ENCODE measurements around the gene RAET1L. TPM values are rescaled to one million over a fixed set of nuclear protein-coding genes. Genes with fewer than 3 reads are reported as not detected.

RAET1L gene
- total and polyA plus RNA-seq, 2 donors (not counting 1 experiment from before 2014, with no cell fraction given) = not detected

GRCh38 chr6:149987602-149988107 is 37.7 kb downstream of the RAET1L start:
- H3K27ac Mint-ChIP-seq = no peak overlapping the region
- H3K4me3 Mint-ChIP-seq = no peak overlapping the region
- no peak for ATAC-seq (ENCODE audit: low read depth)
- H3K9me3 Mint-ChIP-seq (ENCODE audit: insufficient read depth) = no peaks in the 10 kb centered on the region
- Histone ChIP-seq H4K20me1 (ENCODE audit: control insufficient read depth, insufficient read depth, low read length, poor library complexity, severe bottlenecking) (peaks cover 5% of the 10 kb centered on the region), H3K4me3 (ENCODE audit: control extremely low read depth in 1 of 5, extremely low read depth in 1 of 5, insufficient read depth in 1 of 5, low read depth in 2 of 5, low read length in 4 of 5) (no peak overlapping the region), H3K79me2 (ENCODE audit: control insufficient read depth, insufficient read depth, low read length) (no peaks in the 10 kb centered on the region), H2AFZ (ENCODE audit: insufficient read depth, low read depth, low read length, poor library complexity, severe bottlenecking) (no peak overlapping the region), H3K27ac (ENCODE audit: low read length in 2 of 2) (no peak overlapping the region), H3K9me3 (ENCODE audit: control extremely low read depth in 1 of 3, control insufficient read depth in 2 of 3, insufficient read depth in 1 of 3, low read length in 2 of 3) (peaks cover 0 to 37% (median 13%) of the 10 kb centered on the region in 3 donors), H3K36me3 (replicated peaks in 1 of 2; ENCODE audit: control extremely low read depth in 1 of 2, control insufficient read depth in 1 of 2, extremely low read depth in 1 of 2, insufficient read depth in 2 of 2, low read length in 1 of 2) (no peaks in the 10 kb centered on the region), H3K9ac (ENCODE audit: low read length) (no peak overlapping the region), H3K4me2 (replicated peaks; ENCODE audit: low read depth, low read length, poor library complexity, severe bottlenecking) (no peak overlapping the region), H3K4me1 (ENCODE audit: control insufficient read depth in 2 of 2, insufficient read depth in 2 of 2, low read length in 2 of 2) (peaks cover 29 to 40% of the 10 kb centered on the region in 2 donors), H3K27me3 (replicated peaks in 1 of 4; ENCODE audit: control extremely low read depth in 1 of 4, control insufficient read depth in 3 of 4, insufficient read depth in 4 of 4, low read length in 3 of 4) (peaks cover 0 to 90% (median 77%) of the 10 kb centered on the region in 4 experiments)
- no peak for TF ChIP-seq EZH2 (IDR thresholded peaks at IDR 0.05; ENCODE audit: borderline replicate concordance, insufficient read depth, low read depth, low read length, poor library complexity, severe bottlenecking)
- TF ChIP-seq, protein P1, sequence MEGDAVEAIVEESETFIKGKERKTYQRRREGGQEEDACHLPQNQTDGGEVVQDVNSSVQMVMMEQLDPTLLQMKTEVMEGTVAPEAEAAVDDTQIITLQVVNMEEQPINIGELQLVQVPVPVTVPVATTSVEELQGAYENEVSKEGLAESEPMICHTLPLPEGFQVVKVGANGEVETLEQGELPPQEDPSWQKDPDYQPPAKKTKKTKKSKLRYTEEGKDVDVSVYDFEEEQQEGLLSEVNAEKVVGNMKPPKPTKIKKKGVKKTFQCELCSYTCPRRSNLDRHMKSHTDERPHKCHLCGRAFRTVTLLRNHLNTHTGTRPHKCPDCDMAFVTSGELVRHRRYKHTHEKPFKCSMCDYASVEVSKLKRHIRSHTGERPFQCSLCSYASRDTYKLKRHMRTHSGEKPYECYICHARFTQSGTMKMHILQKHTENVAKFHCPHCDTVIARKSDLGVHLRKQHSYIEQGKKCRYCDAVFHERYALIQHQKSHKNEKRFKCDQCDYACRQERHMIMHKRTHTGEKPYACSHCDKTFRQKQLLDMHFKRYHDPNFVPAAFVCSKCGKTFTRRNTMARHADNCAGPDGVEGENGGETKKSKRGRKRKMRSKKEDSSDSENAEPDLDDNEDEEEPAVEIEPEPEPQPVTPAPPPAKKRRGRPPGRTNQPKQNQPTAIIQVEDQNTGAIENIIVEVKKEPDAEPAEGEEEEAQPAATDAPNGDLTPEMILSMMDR (IDR thresholded peaks at IDR 0.05) = no peak
- H3K27me3 Mint-ChIP-seq = peaks cover 82% of the 10 kb centered on the region
- ChIA-PET POLR2A (no interaction called here), CTCF (interaction anchor here (1.4 to 1.8 kb wide), 2 partner anchors 19 to 36 kb away, joined by 3 read pairs; no protein-coding TSS in a partner anchor)
- intact Hi-C loops (cut with micrococcal nuclease) = no loop called here
- H3K4me1 Mint-ChIP-seq = peaks cover 31% of the 10 kb centered on the region
- no peak for DNase-seq
- WGBS (ENCODE audit: insufficient coverage) = no CpG with 5 or more reads among the region's 2 CpGs

- H3K27ac Mint-ChIP-seq = no peak overlapping the region
Observed at GRCh38 chr6:149985481-149985937, 39.8 kb downstream of the RAET1L start.

More at GRCh38 chr6:149985481-149985937, 39.8 kb downstream of the RAET1L start:
- TF ChIP-seq, protein P1 (IDR thresholded peaks at IDR 0.05) = no peak
- TF ChIP-seq EZH2 (IDR thresholded peaks at IDR 0.05; ENCODE audit: borderline replicate concordance, insufficient read depth, low read depth, low read length, poor library complexity, severe bottlenecking) = no peak
- no peak overlapping the region for H3K9ac ChIP-seq (ENCODE audit: low read length)
- H3K27me3 Mint-ChIP-seq = peaks cover 81% of the 10 kb centered on the region
- H4K20me1 ChIP-seq (ENCODE audit: control insufficient read depth, insufficient read depth, low read length, poor library complexity, severe bottlenecking) = no peaks in the 10 kb centered on the region
- H3K27ac ChIP-seq (ENCODE audit: low read length in 2 of 2) = no peak overlapping the region
- no peaks in the 10 kb centered on the region for H3K36me3 ChIP-seq (replicated peaks in 1 of 2; ENCODE audit: control extremely low read depth in 1 of 2, control insufficient read depth in 1 of 2, extremely low read depth in 1 of 2, insufficient read depth in 2 of 2, low read length in 1 of 2)
- no peak overlapping the region for H3K4me3 ChIP-seq (ENCODE audit: control extremely low read depth in 1 of 5, extremely low read depth in 1 of 5, insufficient read depth in 1 of 5, low read depth in 2 of 5, low read length in 4 of 5)
- CTCF ChIA-PET = no interaction called here
- WGBS (ENCODE audit: insufficient coverage) = 60% methylated on average over 1 of the region's 5 CpGs
- no peak for ATAC-seq (ENCODE audit: low read depth)
- H3K9me3 ChIP-seq (ENCODE audit: control extremely low read depth in 1 of 3, control insufficient read depth in 2 of 3, insufficient read depth in 1 of 3, low read length in 2 of 3) = peaks cover 0 to 34% (median 13%) of the 10 kb centered on the region in 3 donors
- no peaks in the 10 kb centered on the region for H3K9me3 Mint-ChIP-seq (ENCODE audit: insufficient read depth)
- H3K27me3 ChIP-seq (replicated peaks in 1 of 4; ENCODE audit: control extremely low read depth in 1 of 4, control insufficient read depth in 3 of 4, insufficient read depth in 4 of 4, low read length in 3 of 4) = peaks cover 0 to 88% (median 75%) of the 10 kb centered on the region in 4 experiments
- H3K4me3 Mint-ChIP-seq = no peak overlapping the region
- H3K4me1 Mint-ChIP-seq = peaks cover 18% of the 10 kb centered on the region
- H3K4me2 ChIP-seq (replicated peaks; ENCODE audit: low read depth, low read length, poor library complexity, severe bottlenecking) = no peak overlapping the region
- no peak overlapping the region for H2AFZ ChIP-seq (ENCODE audit: insufficient read depth, low read depth, low read length, poor library complexity, severe bottlenecking)
- DNase-seq = no peak
- POLR2A ChIA-PET = no interaction called here
- no peaks in the 10 kb centered on the region for H3K79me2 ChIP-seq (ENCODE audit: control insufficient read depth, insufficient read depth, low read length)
- intact Hi-C loops (cut with micrococcal nuclease) = no loop called here
- peaks cover 16 to 25% of the 10 kb centered on the region in 2 donors for H3K4me1 ChIP-seq (ENCODE audit: control insufficient read depth in 2 of 2, insufficient read depth in 2 of 2, low read length in 2 of 2)

Measured in B cell (primary cell).